Mesothelial cell of epicardium (in vitro differentiated cells): ENCODE data around the gene VPS13A. TPM values are rescaled to one million over a fixed set of nuclear protein-coding genes. Genes with fewer than 3 reads are reported as not detected.

Experiments
- DNase-seq, 2 experiments: peaks; one replicate each; pipeline ENCODE4 v3.0.0; 2021; ENCODE audit warnings: low spot score in 2 of 2; ENCODE audit not compliant: unreplicated experiment in 2 of 2
- H3K27ac Mint-ChIP-seq: 2 replicates; pipeline ENCODE4 v1.8.0; 2021; ENCODE audit warnings: mixed read lengths
- H3K27me3 Mint-ChIP-seq: 2 replicates; pipeline ENCODE4 v1.8.0; 2021; ENCODE audit warnings: low read depth, mixed read lengths
- H3K36me3 Mint-ChIP-seq: 2 replicates; pipeline ENCODE4 v1.8.0; 2021; ENCODE audit warnings: mixed read lengths
- H3K4me1 Mint-ChIP-seq: 2 replicates; pipeline ENCODE4 v1.8.0; 2021; ENCODE audit warnings: mixed read lengths
- H3K4me3 Mint-ChIP-seq: 2 replicates; pipeline ENCODE4 v1.8.0; 2021; ENCODE audit warnings: mild to moderate bottlenecking, moderate library complexity, mixed read lengths
- H3K9me3 Mint-ChIP-seq: 2 replicates; pipeline ENCODE4 v1.8.0; 2021; ENCODE audit warnings: mixed read lengths
- CTCF ChIP-seq: fragments of 200-600 bp; sonication (generic); IDR thresholded peaks from one replicate; pipeline ENCODE4 v1.5.0; 2021; ENCODE audit warnings: antibody characterized with exemption; ENCODE audit not compliant: unreplicated experiment
- total RNA-seq: library from RNA; stranded (reverse); gene quantifications from 3 replicates; pipeline ENCODE4 v1.2.1, GENCODE V29; 2021

Gene VPS13A
- total RNA-seq, 1 donor from 2014 or later = 42.1 TPM

- H3K9me3 Mint-ChIP-seq = peaks cover 17% of the 10 kb centered on the region
- peaks cover 13% of the 10 kb centered on the region for H3K4me1 Mint-ChIP-seq
- no peaks in the 10 kb centered on the region for H3K27me3 Mint-ChIP-seq
- no peak for DNase-seq
- peaks cover 1% of the 10 kb centered on the region for H3K36me3 Mint-ChIP-seq
- H3K4me3 Mint-ChIP-seq = no peak overlapping the region
- no peak overlapping the region for H3K27ac Mint-ChIP-seq
- TF ChIP-seq CTCF = no peak
These were observed 274.2 kb downstream of the VPS13A start for GRCh38 chr9:77451507-77451906.

GRCh38 chr9:77453825-77454647 lies 276.7 kb downstream of the VPS13A start:
- Mint-ChIP-seq H3K36me3 (peaks cover 1% of the 10 kb centered on the region), H3K4me3 (no peak overlapping the region), H3K9me3 (peaks cover 9% of the 10 kb centered on the region), H3K4me1 (peaks cover 26% of the 10 kb centered on the region), H3K27me3 (no peaks in the 10 kb centered on the region), H3K27ac (peak overlapping the region; percentile 10)
- no peak for DNase-seq
- no peak for TF ChIP-seq CTCF

GRCh38 chr9:77454663-77455062 lies 277.3 kb downstream of the VPS13A start:
- Mint-ChIP-seq H3K4me3 (no peak overlapping the region), H3K27ac (no peak overlapping the region), H3K9me3 (peaks cover 9% of the 10 kb centered on the region), H3K4me1 (peaks cover 20% of the 10 kb centered on the region), H3K27me3 (no peaks in the 10 kb centered on the region), H3K36me3 (peaks cover 1% of the 10 kb centered on the region)
- no peak for TF ChIP-seq CTCF
- DNase-seq = no peak

GRCh38 chr9:77455312-77455927 lies 278.1 kb downstream of the VPS13A start:
- TF ChIP-seq CTCF = peak; percentile 49
- DNase-seq = no peak
- Mint-ChIP-seq H3K27me3 (no peaks in the 10 kb centered on the region), H3K9me3 (peaks cover 6% of the 10 kb centered on the region), H3K27ac (no peak overlapping the region), H3K4me1 (peaks cover 14% of the 10 kb centered on the region), H3K4me3 (no peak overlapping the region), H3K36me3 (peaks cover 1% of the 10 kb centered on the region)

- peak; percentile 53 to 83 for DNase-seq
- no peaks in the 10 kb centered on the region for H3K9me3 Mint-ChIP-seq
- peak; percentile 87 for TF ChIP-seq CTCF
- H3K36me3 Mint-ChIP-seq = no peaks in the 10 kb centered on the region
- H3K27ac Mint-ChIP-seq = no peak overlapping the region
- no peak overlapping the region for H3K4me3 Mint-ChIP-seq
- no peaks in the 10 kb centered on the region for H3K27me3 Mint-ChIP-seq
- peaks cover 13% of the 10 kb centered on the region for H3K4me1 Mint-ChIP-seq
These were observed 279.6 kb downstream of the VPS13A start for GRCh38 chr9:77456829-77457437.
